GM19099 (cell line): Measurements from ENCODE around the gene UGT1A7.

Source experiments
- POLR2A ChIP-seq: IDR thresholded peaks from 3 replicates; pipeline ENCODE4 v1.6.1; 2011; ENCODE audit warnings: low read depth; ENCODE audit not compliant: insufficient read length; ENCODE audit errors: extremely low read depth

The UGT1A7 gene

DNA sequence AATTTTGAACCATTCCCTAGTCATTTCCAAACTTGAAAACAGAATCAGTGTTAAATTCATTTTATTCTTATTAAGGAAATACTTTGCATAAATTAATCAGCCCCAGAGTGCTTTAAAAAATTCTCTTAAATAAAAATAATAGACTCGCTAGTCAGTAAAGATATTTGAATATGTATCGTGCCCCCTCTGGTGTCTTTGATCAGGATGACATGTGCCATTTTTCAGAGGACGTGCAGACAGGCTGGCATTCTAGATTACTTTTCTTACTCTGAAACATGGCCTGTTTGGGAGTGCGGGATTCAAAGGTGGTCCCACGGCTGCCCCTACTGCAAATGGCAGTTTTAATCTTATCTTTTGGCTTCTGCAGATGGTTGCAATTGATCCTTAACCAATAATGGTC is 90.9 kb downstream of the UGT1A7 start:
- TF ChIP-seq POLR2A: no peak

DNA sequence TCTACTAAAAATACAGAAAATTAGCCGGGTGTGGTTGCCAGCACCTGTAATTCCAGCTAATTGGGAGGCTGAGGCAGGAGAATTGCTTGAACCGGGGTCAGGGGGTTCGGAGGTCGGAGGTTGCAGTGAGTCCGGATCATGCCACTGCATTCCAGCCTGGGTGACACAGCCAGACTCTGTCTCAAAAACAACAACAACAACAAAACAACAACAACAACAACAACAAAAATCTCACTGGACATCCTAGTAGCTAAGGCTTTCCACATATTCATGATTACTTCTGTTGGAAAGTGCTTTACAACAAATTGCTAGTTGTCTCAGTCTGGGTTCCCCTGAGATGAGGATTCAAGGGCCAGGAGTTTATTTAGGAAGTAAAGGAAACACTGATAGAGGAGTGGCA is 92.2 kb downstream of the UGT1A7 start:
- TF ChIP-seq POLR2A: no peak

DNA sequence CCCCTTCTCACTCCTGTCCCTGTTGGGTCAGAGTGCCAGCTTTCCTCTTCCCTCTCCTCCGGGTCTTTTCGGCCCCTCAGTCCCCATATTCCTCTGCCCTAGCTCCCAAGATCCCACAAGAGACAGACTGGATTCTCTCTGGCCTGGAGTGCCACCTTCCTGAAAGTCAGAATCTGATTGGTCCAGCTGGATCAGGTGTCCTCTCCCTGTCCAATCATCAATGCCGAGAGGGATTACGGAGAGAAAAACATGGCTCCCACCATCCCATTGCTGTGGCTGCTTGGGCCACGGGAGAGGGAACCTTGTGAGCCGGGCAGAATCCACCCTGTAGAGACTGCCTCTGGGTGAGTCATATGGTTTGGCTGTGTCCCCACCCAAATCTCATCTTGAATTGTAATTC is 93.7 kb downstream of the UGT1A7 start:
- TF ChIP-seq POLR2A: no peak

DNA sequence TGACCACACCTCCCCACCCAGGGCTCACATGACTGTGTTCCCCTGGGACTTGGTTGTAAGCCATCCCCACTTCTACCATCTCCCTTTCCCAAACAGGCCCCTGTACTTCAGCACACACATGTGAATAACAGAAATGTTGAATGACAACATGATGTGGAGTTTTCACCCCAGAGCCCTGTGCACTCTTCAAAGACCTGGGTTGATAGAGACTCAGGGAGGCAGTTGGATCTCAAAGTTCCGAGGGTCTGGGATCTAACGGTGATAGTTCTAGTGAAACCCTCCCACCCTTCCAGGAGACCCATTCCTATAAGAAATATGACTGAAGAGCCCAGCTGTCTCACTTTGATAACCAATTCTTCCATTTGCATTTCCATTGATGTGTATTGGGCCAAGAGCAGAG is 96.3 kb downstream of the UGT1A7 start, which contains the start of gene MROH2A:
MROH2A (plus strand) TSS at position 301 of the 400 bp plus-strand sequence. CDS start 1,029 bp downstream, outside the sequence.
- no peak for TF ChIP-seq POLR2A

DNA sequence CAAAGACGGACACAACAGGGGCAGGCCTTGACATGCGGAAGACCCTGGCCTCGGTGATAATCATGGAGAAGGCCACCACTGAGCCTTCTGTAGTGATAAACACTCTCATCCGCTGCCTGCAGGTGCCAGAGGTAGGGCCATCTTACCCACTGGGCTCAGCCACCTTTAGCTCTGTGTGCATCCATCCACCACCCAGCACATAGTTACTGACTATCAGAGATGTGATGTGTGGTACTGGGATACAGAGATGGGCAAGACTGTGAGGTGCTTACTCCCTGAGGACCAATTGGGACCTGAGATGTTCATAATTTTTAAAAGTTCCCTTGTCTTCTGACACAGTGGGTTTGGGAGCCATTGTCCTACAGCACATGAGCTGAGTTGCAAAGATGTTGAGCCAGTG is 98.0 kb downstream of the UGT1A7 start:
- no peak for TF ChIP-seq POLR2A

DNA sequence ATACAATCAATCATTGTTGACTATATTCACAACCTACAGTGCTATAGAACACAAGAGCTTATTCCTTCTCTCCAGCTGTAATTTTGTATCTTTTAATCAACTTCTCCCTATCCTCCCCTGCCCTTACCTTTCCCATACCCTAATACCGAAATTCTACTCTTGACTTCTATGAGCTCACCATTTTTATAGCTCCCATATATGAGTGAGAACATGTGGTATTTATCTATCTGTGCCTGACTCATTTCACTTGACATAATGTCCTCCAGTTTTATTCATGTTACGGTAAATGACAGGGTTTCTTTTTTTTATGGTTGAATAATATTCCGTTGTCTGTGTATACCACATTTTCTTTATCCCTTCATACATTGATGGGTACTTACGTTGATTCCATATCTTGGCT is 99.1 kb downstream of the UGT1A7 start:
- no peak for TF ChIP-seq POLR2A

DNA sequence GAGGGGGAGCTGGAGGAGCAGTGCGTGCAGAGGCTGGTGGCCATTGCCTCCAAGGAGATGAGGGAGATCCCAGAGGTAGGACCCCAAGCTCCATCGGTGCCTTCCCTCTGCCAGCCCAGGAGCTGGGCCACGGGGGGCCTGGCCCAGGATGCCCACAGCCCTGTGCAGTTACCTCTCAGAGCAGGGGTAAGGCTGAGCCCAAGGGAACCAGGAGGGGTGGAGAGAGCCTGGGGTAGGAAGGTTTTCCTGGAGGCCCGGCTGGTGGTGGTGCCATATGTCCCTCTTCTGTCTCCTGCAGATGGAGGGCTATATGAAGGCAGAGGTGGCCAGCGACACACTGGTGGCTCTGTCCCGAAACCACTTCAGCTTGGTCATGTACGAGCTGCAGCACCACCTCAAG is 107.9 kb downstream of the UGT1A7 start:
- no peak for TF ChIP-seq POLR2A

DNA sequence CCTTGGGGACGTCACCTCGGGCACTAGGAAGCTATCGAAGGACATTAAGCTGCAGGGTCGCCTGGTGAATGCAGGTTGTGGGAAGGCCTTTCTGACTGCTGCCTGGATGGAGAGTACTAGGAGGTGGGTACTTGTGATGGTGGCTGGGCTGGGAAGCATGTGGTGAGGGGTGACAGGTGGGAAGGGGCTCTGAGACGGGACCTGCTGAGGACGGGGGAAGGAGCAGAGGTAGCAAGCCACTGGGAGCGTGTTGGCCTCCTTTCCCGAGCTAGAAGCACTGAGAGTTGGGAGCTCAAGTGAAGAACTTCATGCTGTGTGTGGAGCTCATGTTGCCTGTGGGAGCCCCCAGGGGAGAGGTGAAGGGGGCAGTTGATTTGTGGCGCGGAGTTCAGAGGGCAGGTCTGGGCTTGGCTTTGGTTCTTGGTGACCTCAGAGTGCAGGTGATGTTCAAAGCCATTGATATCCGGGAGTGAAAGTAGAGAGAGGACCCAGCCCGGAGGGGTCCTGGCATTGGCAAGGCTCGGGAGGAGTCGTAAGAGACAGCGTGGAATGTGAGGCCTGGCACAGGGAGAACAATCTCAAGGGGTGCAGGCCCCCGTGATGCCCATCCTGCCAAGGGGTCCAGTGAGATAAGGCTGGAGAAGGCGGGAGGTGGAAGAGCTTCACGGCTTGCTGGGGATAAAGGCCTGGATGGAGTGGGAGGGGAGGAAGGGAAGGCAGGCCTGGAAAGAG is 109.6 kb downstream of the UGT1A7 start:
- TF ChIP-seq POLR2A: no peak

DNA sequence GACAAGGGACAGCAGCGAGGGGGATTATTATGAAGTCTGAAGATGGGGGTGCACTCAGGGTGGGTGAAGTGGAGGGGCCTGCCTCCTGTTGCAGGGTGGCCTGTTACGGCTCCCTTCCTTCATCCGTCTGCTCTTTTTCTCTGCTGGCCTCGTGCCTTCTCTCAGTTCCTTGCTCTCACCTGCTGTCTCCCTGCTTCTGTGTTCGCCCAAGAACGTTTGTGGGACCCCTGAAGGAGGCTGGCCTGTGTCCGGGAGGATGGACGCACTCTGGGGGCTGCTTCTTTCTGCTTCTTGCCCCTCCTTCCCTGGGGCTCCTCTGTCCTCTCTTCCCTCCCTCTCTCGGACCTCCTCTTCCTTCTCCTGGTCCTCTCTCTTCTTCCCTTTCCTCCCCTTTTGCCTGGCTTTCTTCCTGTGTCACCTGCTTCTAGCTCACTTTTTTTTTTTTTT is 110.2 kb downstream of the UGT1A7 start:
- no peak for TF ChIP-seq POLR2A

DNA sequence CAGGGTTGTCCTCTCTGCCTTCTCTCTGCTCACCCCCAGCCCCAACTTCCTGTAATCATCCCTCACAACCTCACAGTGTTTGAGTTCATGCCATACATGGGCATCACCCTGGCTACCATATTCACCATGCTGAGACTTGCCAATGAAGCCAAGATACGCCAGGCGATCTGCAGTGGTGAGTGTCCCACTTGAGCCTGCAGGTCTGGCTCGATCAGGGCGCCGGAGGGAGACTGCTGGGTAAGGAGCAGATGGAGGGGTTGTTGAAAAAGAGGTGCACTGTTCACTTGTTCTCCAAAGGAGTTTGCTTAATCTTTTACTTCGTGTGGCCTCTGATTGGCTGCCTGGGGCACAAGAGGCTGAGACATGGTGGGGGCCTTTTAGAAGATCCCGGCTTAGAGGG is 111.0 kb downstream of the UGT1A7 start:
- no peak for TF ChIP-seq POLR2A

DNA sequence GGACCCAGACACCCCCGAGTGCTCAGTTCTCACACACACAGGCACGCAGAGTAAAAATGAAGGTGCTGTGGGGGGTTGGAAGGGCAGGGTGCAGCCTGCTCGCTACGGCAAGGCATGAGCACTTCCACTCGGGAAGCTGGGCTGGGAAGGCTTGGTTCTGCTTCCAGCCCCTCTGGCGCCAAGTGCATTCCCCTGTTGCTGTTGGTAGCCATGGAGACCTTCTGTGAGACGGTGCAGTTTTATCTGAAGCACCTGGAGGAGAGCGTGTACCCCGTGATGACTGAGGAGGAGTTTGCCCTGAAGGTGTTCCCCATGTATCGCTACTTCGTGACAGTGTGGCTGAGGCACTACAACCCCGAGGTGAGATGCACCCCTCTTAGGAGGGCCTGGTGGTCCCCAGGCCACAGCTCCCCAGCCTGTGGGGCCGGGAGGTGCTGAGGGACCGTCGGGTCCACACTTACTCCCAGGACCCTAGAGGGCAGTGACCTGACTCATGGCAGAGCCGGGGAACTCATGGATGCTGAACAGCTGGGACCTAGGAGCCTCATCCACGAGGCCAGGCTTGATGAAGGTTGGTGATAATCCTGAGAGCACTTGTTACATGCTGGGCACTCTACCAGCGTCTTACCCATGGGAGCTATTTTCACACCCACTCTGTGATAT is 111.9 kb downstream of the UGT1A7 start:
- no peak for TF ChIP-seq POLR2A

DNA sequence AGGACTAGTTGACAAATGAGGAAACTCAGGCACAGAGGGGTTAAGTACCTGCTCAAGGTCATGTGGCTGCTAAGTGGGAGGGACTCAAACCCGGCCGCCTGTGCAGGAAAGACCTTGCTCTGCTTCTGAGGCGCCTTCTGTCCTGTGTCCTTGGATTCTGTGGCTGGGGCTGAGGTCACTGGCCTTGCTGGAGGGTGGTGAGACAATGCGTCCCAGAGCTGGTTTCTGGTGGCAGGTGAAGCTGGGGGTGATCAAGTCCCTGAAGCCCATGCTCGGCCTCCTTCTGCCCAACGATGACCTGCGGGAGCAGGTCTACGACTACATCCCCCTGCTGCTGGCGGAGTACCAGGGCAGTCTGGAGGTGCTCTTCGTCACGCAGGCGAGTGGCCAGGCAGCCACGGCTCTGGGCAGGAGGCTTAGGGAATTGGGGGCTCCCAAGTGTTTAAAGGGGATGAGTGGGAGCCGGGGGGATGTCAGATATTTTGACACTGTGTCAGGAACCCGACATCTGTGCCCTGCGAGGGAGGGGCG is 112.5 kb downstream of the UGT1A7 start:
- no peak for TF ChIP-seq POLR2A

DNA sequence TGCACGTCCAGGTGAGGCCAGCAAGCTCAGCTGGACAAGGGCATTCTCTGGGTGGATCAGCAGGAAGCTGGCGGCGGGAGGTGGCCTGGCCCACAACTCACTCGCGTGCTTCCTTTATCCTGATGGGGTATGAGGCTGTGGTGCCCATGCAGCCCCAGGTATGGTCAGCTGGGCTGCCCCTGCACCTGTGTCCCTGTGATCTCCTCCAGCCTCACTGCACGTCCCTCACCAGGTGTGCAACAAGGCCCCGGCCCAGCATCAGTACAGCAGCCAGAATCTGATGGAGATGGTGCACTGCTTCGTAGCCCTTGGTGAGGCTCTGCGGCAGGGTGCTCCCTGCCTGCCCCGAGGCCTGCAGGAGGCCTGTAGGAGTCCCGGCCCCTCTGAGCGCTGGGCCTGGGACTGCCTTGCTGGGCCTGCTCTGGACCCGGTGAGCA is 114.1 kb downstream of the UGT1A7 start:
- TF ChIP-seq POLR2A: no peak

DNA sequence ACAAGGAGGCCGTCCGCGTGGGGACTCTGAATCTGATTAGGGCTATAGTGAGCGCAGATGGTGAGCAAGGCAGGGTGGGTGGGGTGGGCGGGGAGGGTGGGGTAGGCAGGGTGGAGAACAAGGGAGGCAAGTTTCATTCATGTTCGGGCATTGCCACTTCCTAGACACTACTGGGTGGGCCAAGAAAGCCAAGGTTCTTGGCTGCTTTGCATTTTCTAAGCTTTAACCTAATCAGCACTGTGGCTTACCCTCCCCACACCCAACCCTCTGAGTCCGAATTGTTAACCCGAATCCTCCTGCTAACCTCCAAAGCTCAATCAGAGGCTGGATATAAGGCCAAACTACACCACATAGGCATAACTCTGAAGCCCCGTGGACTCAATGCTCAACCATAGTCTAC is 114.6 kb downstream of the UGT1A7 start:
- no peak for TF ChIP-seq POLR2A

DNA sequence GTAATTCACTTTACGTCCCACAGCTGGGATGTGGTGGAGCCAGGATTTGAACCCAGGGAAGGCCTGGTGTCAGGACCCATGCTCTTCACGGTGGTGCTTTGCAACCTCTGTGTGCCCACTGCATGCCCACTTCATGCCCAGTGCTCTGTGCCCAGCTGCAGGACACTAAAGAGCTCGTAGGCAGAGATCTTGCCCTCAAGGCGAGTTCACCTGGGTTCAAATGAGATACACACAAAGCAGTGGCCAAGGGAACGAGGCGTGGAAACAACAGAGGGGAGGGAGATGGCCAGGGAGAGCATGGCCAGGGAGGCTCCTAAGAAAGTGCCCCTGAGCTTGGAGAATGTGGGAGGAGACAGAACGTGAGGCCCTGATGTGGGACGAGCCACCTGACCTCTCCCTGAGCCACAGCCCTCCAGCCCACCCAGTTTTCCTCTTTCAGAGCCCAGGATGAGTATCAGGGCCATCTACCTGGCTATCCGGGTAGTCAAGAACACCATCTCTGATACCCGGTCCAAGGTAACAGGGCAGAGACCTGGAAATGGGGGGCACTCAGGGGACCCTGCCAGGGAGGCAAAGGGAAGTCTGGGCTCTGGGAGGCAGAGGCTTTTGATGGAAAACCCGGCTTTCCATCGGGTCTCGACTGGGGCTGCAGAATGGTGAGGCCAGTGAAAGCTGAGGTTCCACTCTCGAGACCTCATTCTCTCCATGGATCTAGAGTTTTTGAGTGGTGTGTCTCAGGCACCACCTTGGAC is 116.8 kb downstream of the UGT1A7 start:
- TF ChIP-seq POLR2A: no peak
